ENCODE data around the gene IFRD1.
A peak's percentile ranks its signal among the peaks of the same experiment; 100 is the strongest.

IFRD1 gene

GRCh38 chr7:112422842-112423496 lies 27.3 kb upstream of the IFRD1 start:
- DNase-seq (ENCODE audit: extremely low read depth, low read depth): peak; percentile 79
- H3K4me3 ChIP-seq (replicated peaks; ENCODE audit: low read depth, low read length): no peak overlapping the region
- no peak for TF ChIP-seq CTCF (IDR thresholded peaks at IDR 0.05; ENCODE audit: low read depth, low read length, missing control alignments)

GRCh38 chr7:112423987-112424386 lies 26.3 kb upstream of the IFRD1 start:
- no peak for DNase-seq (ENCODE audit: extremely low read depth, low read depth)
- TF ChIP-seq CTCF (IDR thresholded peaks at IDR 0.05; ENCODE audit: low read depth, low read length, missing control alignments): no peak
- H3K4me3 ChIP-seq (replicated peaks; ENCODE audit: low read depth, low read length): no peak overlapping the region

DNA sequence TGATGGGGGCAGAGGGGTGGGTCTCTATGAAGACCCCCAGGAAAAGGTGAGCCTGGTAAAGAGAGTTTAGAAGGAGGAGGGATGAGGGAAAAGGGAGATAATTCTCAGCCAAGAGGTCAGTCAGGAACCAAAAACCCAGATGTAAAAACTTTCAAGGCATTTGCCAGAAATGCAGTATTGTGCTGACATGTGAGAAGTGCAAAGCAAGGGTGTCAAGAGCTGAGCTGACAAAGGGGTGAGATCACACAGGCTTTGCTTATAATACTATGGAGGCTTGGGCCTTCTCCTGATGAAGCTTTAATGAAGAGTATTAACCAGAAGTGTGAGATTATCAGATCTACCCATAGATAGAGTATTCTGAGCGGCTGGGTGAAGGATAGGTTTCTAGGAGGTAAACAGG lies 22.3 kb upstream of the IFRD1 start:
- no peak for TF ChIP-seq CTCF (IDR thresholded peaks at IDR 0.05; ENCODE audit: low read depth, low read length, missing control alignments)
- H3K4me3 ChIP-seq (replicated peaks; ENCODE audit: low read depth, low read length): no peak overlapping the region

DNA sequence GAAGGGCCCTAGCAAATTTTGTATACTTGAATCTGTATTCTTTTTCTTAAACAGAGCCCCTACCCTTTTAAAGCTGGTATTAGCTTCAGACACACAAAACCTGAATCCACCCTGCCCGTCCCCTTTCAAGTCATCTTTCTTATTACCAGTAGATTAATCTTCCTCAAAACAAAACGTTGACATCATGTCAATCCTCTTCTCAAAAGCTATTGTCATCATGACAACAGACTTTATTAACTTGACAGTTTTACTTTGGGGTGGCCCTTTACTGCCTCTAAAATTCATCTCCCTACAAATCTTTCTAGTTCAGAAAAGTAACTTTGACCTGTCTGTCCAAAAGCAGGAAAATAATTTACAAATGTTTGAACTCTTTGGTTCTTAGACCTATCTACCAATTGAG lies 21.5 kb upstream of the IFRD1 start:
- TF ChIP-seq CTCF (IDR thresholded peaks at IDR 0.05; ENCODE audit: low read depth, low read length, missing control alignments): no peak
- no peak for DNase-seq (ENCODE audit: extremely low read depth, low read depth)
- H3K4me3 ChIP-seq (replicated peaks; ENCODE audit: low read depth, low read length): no peak overlapping the region

More for the DNA sequence above, 22.3 kb upstream of the IFRD1 start:
- DNase-seq (ENCODE audit: extremely low read depth, low read depth): no peak

DNA sequence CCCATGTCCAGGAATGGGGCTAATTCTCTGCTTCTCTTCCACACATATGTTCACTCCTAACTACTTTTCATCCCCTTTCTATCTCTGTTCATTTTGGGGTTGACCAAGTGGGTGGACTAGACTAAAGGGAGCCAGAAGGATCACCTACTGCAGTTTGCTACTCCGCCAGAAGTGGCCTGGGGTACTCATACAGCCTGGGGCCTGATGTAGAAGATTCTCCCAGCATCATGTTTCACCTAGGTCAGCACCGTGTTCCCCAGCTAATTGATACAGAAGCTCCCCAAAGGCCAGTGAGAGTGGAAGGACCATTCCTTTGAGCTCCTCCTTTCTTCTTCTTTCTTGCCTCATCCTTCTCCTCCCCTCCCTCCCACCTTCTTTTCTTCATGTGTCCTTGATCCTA lies 19.6 kb upstream of the IFRD1 start:
- DNase-seq (ENCODE audit: extremely low read depth, low read depth): no peak
- H3K4me3 ChIP-seq (replicated peaks; ENCODE audit: low read depth, low read length): no peak overlapping the region
- TF ChIP-seq CTCF (IDR thresholded peaks at IDR 0.05; ENCODE audit: low read depth, low read length, missing control alignments): no peak

DNA sequence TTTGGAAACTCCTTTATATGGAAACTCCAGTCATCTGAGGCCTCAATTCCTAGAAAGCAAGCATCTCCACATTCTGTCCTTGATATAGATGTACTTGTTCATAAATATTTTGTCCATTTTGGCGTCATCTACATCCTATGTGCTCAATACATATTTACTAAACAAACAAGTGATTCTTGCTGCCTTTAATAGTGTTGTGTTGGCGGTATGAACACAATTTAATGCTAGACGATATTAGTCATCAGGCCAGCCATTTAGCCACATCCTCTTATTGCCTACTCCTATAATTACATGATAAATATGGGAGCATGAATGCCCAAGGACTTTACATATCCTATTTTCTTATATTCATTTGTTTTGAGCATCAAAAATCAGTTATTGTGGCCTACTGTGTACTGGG lies 18.5 kb upstream of the IFRD1 start:
- no peak for TF ChIP-seq CTCF (IDR thresholded peaks at IDR 0.05; ENCODE audit: low read depth, low read length, missing control alignments)
- no peak for DNase-seq (ENCODE audit: extremely low read depth, low read depth)
- H3K4me3 ChIP-seq (replicated peaks; ENCODE audit: low read depth, low read length): no peak overlapping the region

DNA sequence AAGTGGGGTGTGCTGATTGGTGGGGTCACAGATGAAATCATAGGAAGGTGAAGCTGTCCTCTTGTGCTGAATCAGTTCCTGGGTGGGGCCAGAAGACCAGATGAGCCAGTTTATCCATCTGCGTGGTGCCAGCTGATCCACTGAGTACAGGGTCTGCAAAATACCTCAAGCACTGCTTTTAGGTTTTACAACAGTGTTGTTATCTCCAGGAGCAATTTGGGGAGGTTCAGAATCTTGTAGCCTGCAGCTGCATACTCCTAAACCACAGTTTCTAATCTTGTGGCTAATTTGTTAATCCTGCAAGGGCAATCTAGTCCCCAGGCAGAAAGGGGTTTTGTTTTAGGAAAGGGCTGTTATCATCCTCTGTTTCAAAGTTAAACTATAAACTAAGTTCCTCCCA lies 17.0 kb upstream of the IFRD1 start:
- no peak overlapping the region for H3K4me3 ChIP-seq (replicated peaks; ENCODE audit: low read depth, low read length)
- no peak for TF ChIP-seq CTCF (IDR thresholded peaks at IDR 0.05; ENCODE audit: low read depth, low read length, missing control alignments)
- DNase-seq (ENCODE audit: extremely low read depth, low read depth): no peak
